Esophagus squamous epithelium (tissue), 4 donors: ENCODE data around the gene NDC80.

Experiments used
- POLR2A ChIP-seq, 4 donors: fragments of 450-650 bp; IDR thresholded peaks; one replicate each; pipeline ENCODE4 v1.6.1; 2017; ENCODE audit warnings: antibody characterized with exemption in 4 of 4, mild to moderate bottlenecking in 4 of 4, moderate library complexity in 3 of 4
- TF ChIP-seq, protein P1 (sequence below), 6 experiments: fragments of 450-650 bp in 4 of 6; fragments of 200-600 bp in 2 of 6; sonication (generic) in 2 of 6; IDR thresholded peaks; one replicate each; pipeline ENCODE4 v1.5.1; 2016 to 2019; ENCODE audit warnings: antibody characterized with exemption in 6 of 6, mild to moderate bottlenecking in 4 of 6, moderate library complexity in 4 of 6

DNA sequence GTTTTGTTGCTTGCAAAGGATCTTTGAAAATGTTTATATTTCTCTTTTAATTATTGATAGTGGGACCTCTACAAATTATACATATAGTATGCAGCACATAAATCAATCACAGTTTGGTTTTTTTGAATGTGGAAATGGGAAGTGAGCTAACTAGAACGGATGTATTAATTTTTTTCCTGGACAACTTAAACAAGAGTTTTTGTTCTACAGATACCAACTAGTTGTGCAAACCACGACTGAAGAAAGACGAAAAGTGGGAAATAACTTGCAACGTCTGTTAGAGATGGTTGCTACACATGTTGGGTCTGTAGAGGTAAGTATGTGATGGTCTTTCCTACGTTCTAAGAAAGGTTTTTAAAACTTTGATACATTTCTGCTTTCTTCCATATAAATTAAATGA, 39.2 kb downstream of the NDC80 start:
- TF ChIP-seq, protein P1, sequence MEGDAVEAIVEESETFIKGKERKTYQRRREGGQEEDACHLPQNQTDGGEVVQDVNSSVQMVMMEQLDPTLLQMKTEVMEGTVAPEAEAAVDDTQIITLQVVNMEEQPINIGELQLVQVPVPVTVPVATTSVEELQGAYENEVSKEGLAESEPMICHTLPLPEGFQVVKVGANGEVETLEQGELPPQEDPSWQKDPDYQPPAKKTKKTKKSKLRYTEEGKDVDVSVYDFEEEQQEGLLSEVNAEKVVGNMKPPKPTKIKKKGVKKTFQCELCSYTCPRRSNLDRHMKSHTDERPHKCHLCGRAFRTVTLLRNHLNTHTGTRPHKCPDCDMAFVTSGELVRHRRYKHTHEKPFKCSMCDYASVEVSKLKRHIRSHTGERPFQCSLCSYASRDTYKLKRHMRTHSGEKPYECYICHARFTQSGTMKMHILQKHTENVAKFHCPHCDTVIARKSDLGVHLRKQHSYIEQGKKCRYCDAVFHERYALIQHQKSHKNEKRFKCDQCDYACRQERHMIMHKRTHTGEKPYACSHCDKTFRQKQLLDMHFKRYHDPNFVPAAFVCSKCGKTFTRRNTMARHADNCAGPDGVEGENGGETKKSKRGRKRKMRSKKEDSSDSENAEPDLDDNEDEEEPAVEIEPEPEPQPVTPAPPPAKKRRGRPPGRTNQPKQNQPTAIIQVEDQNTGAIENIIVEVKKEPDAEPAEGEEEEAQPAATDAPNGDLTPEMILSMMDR (IDR thresholded peaks at IDR 0.05), result no peak
- TF ChIP-seq POLR2A (IDR thresholded peaks at IDR 0.05), result no peak
